ENCODE results near the gene ANKS1A.

DNA sequence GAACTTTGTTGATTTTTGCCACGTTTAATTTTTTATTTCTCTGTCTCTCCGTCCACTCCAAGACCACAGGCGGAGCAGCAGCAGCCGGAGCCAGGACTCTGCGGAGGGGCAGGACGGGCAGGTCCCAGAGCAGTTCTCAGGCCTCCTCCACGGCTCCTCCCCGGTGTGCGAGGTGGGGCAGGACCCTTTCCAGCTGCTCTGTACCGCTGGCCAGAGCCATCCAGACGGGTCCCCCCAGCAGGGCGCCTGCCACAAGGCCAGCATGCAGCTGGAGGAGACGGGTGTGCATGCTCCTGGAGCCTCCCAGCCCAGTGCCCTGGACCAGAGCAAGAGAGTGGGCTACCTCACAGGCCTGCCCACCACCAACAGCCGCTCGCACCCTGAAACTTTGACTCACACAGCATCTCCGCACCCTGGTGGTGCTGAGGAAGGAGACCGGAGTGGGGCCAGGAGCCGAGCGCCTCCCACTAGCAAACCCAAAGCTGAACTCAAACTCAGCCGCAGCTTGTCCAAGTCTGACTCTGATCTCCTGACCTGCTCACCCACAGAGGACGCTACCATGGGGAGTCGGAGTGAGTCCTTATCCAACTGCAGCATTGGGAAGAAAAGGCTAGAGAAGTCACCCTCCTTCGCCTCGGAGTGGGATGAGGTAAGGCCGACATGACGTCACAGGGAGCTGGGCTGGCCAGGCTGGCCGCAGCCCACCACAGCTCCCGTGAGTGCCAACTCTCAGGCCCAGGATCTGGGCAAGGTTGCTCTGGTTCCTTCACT lies 128.5 kb downstream of the ANKS1A start:
- TF ChIP-seq, protein P1, sequence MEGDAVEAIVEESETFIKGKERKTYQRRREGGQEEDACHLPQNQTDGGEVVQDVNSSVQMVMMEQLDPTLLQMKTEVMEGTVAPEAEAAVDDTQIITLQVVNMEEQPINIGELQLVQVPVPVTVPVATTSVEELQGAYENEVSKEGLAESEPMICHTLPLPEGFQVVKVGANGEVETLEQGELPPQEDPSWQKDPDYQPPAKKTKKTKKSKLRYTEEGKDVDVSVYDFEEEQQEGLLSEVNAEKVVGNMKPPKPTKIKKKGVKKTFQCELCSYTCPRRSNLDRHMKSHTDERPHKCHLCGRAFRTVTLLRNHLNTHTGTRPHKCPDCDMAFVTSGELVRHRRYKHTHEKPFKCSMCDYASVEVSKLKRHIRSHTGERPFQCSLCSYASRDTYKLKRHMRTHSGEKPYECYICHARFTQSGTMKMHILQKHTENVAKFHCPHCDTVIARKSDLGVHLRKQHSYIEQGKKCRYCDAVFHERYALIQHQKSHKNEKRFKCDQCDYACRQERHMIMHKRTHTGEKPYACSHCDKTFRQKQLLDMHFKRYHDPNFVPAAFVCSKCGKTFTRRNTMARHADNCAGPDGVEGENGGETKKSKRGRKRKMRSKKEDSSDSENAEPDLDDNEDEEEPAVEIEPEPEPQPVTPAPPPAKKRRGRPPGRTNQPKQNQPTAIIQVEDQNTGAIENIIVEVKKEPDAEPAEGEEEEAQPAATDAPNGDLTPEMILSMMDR (IDR thresholded peaks at IDR 0.05) = no peak
- no peak for TF ChIP-seq POLR2A (IDR thresholded peaks at IDR 0.05)

Data from right lobe of liver (tissue), 4 donors.